HepG2 (cell line): ENCODE measurements around the gene TECPR1.
A peak's percentile ranks its signal among the peaks of the same experiment; 100 is the strongest.

Experiments used
- ELF1 ChIP-seq: sonication (generic); formaldehyde crosslinking; IDR thresholded peaks from 2 replicates; pipeline ENCODE4 v1.4.0; 2020; ENCODE audit warnings: missing genetic modification reagents
- RFX5 ChIP-seq: IDR thresholded peaks from 2 replicates; pipeline ENCODE4 v1.6.1; 2011; ENCODE audit warnings: low read depth, low read length, improper control_type of control experiment
- SMAD3 ChIP-seq: sonication (generic); formaldehyde crosslinking; IDR thresholded peaks from 2 replicates; pipeline ENCODE4 v1.4.0; 2020; ENCODE audit warnings: missing genetic modification reagents

- TF ChIP-seq RFX5 = no peak
- TF ChIP-seq SMAD3 = no peak
- TF ChIP-seq ELF1 (CRISPR knock-in tag) = peak; percentile 24; the same call in 1 of the 2 replicates
Observed at GRCh38 chr7:98280791-98281756, 29.0 kb upstream of the TECPR1 start, which contains the start of gene BRI3.
